ENCODE data around the gene MRPL20.
"Not testable (repeated sequence)": the region's sequence is repeated elsewhere in the genome, so short reads cannot be mapped to it uniquely, and the experiment has no call there.

MRPL20 gene

GRCh38 chr1:1425753-1426495 lies 18.8 kb upstream of the MRPL20 start:
- no peak for DNase-seq

GRCh38 chr1:1425426-1425752 lies 18.3 kb upstream of the MRPL20 start:
- no peak for DNase-seq

GRCh38 chr1:1424707-1425106 lies 17.6 kb upstream of the MRPL20 start:
- DNase-seq = no peak

DNA sequence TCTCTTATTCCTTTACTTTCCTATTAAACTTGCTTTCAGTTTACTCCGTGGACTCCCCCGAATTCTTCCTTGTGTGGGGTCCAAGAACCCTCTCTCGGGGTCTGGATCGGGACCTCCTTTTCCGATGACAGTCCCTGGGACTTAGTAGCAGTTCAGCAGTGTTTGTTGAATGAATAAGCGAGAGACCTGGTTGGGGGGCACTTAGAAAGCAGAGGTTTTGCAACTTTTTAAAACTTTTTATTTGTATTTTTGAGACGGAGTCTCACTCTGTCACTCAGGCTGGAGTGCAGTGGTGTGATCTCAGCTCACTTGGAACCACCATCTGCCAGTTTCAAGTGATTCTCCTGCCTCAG lies 16.1 kb upstream of the MRPL20 start:
- no peak for DNase-seq

GRCh38 chr1:1422465-1423244 lies 15.6 kb upstream of the MRPL20 start:
- no peak for DNase-seq

DNA sequence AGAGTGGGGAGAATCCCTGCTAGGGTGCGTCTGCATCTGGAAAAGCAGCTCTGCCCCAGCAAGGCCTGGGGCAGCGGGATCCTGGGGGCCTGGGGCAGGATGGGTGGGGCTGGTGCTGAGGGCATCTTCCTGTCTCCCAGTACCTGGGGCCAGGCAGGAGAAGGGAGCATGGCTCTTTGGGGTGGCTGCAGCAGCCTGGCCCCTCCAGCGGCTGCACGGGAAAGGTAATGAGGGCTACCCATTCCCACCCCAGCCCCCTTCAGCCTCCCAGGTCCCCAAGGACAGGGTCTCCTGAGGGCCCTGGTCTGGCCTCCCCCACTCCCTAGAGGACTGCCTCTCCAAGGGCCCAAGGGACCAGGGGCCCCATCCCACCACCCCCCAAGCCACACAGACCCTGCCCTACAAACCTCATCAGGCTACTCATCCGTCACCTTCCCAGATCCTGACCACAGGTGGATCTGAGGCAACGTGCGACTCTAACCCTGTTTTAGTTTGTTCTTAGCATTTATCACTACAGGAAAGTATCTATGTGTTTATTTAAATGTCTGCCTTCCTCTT lies 14.9 kb upstream of the MRPL20 start:
- no peak for DNase-seq

GRCh38 chr1:1421147-1421906 lies 14.2 kb upstream of the MRPL20 start, which contains the start of gene ANKRD65:
ANKRD65 (minus strand) TSS chr1:1421276; CDS start chr1:1421005, 271 bp downstream.
- peak; percentile 90 for DNase-seq

GRCh38 chr1:1420654-1421141 lies 13.6 kb upstream of the MRPL20 start:
- peak; percentile 54 for DNase-seq

DNA sequence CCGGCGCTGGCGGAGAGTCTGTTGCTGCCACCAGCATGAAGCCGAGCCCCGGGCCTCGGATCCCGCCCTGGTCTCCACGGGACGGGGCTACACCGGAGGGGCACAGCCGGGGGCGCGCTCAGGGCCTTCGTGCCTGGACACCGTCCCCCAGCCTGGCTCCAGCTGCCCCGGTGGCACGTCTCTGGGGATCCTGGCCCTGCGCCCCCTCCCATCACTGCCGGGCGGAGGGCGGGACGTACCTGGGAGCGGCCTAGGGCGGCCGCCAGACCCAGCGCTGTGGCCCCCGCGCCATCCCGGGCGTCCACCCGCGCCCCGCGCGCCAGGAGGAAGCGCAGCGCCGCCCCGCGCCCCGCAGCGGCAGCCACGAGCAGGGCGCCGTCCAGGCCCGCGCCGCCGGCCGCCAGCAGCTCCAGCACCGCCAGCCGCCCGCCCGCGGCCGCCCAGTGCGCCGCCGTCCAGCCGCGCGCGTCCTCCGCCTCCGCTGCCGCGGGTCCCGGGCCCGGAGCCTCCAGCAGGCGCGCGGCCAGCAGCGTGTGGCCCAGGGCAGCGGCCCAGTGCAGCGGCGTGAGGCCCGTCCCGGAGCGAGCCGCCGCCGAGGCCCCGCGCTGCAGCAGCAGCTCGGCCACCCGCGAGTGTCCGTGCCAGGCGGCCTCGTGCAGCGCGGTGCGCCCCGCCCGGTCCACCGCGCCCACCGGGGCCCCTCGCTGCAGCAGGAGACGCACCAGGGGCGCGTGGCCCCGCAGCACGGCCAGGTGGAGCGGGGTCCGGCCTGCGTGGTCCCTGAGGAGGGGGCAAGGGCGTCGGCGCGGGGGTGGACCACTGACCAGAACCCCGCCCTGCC lies 12.9 kb upstream of the MRPL20 start:
- DNase-seq = peak; percentile 34

- DNase-seq = no peak
Observed at GRCh38 chr1:1419363-1419812, 12.3 kb upstream of the MRPL20 start.

- DNase-seq = no peak
Observed at GRCh38 chr1:1418464-1419362, 11.6 kb upstream of the MRPL20 start.

DNA sequence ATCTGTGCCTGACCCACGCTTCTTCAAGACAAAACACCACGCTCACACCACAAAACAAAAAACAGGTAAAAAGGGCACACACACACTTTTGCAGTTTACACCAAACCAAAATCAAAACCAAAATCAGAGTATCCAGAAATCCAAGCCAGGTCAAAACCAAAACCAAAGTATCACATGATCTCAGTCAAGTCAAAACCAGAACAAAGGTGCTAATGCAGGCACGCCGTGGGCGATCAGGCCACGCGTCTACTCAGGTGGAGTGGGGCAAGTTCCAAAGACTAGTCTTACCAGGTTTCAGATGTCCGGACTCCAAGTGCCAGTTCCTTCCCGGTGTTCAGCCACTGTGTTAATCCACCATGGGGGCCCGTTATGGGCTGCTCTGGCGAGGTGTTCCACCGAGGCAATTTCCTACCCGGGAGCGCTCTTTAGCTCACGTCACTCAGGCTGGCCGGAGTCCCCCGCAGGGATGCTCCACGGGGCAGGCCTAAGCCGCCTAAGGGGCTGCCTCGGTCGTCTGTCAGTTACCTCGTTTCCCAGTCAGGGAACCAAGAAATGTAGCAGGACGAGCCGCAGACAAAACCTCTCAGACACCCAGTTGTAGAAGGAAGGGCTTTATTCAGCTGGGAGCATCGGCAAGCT lies 10.9 kb upstream of the MRPL20 start:
- DNase-seq = not testable (repeated sequence)

- not testable (repeated sequence) for DNase-seq
Observed at GRCh38 chr1:1417396-1417795, 10.3 kb upstream of the MRPL20 start.

GRCh38 chr1:1415751-1416150 lies 8.7 kb upstream of the MRPL20 start:
- DNase-seq = no peak

- not testable (repeated sequence) for DNase-seq
Observed at GRCh38 chr1:1412311-1412902, 5.3 kb upstream of the MRPL20 start.

DNA sequence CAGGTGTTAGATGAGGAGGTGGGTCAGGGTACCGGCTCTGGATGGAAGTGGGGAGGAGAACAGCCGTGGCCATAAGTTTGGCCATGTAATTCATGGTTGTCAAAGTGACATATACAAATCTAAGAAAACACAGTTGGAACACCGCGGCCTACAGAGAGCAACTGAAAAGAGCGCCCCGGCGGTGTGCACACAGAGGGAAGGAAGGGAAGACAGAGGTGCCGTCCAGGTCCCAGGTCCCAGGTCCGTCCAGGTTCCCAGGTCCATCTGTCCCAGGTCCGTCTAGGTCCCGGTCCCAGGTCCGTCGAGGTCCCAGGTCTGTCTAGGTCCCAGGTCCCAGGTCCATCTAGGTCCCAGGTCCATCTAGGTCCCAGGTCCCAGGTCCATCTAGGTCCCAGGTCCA lies 4.5 kb upstream of the MRPL20 start:
- no peak for DNase-seq

DNA sequence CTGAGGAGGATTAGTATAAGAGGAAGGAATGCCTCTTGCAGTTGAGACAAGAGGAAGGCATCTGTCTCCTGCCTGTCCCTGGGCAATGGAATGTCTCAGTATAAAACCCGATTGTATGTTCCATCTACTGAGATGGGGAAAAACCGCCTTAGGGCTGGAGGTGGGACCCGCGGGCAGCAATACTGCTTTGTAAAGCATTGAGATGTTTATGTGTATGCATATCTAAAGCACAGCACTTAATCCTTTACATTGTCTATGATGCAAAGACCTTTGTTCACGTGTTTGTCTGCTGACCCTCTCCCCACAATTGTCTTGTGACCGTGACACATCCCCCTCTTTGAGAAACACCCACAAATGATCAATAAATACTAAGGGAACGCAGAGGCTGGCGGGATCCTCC lies 3.1 kb upstream of the MRPL20 start:
- not testable (repeated sequence) for DNase-seq

DNA sequence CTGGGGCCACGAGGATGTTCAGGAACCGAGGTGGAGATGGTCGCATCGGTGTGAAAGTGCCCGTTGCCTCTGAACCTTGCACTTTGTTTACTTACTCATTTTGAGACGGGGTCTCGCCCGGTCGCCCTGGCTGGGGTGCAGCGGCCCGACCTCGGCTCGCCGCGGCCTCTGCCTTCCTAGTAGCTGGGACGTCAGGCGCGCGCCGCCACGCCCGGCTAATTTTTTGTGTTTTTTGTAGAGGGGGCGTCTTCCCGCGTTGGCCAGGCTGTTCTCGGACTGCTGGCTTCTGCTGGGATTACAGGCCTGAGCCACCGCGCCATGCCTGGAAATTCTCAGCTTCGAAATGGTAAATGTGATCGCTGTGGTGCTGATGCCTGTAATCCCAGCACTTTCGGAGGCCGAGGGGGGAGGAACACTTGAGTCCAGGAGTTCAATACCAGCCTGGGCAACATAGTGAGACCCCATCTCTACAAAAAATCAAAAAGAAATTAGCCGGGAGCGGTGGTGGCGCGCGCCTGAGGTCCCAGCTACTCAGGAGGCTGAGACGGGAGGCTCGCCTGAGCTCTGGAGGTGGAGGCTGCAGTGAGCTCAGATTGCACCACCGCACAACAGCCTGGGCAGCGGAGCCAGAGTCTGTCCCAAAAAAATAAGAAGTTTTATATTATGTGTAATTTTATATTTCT lies 684 bp upstream of the MRPL20 start:
- DNase-seq = no peak

DNA sequence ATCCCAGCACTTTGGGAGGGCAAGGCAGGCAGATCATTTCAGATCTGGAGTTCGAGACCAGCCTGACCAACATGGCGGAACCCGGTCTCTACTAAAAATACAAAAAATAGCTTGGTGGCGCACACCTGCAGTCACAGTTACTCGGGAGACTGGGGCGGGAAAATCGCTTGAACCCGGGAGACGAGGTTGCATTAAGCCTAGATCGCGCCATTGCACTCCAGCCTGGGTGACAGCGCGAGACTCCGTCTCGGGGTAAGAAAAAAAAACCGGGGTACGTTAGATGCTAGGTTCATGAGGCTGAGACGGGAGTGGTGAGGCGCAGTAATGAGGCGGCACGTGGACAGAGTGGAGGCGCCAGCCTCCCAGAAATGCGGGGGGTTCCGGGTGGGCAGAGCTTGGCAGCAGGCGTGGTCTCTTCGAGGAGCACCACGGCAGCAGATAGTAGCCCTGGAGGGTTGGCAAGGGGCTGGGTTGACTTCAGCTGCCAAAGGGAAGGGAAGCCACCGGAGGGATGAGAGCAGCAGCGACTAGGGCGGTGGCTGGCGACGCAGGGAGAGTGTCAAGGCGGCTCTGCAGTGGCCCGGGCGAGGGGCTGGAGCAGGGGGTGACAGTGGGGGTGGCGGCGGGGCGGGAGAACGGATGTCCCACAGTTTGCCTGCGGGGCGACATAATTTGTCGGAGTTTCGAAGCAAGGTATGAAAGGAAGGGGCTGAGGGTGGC lies 832 bp downstream of the MRPL20 start:
- DNase-seq = no peak
